SK-N-SH (cell line): Measurements from ENCODE around the gene HOXB5. TPM values are rescaled to one million over a fixed set of nuclear protein-coding genes. Genes with fewer than 3 reads are reported as not detected.

ENCODE experiments used
- CTCF ChIA-PET: fragments of 300-600, 350-600 bp; formaldehyde crosslinking; extraction: SDS; loops from one replicate; lab custom pipeline; 2021; lab: Yijun Ruan, JAX
- POLR2A ChIA-PET: fragments of 350-600 bp; sonication (Branson Sonifier 250); formaldehyde crosslinking; extraction: SDS; loops from one replicate; lab custom pipeline; 2020; ENCODE audit warnings: antibody characterized with exemption, inconsistent platforms; lab: Yijun Ruan, JAX
- DNase-seq: peaks from one replicate; pipeline ENCODE4 v3.0.0; 2012
- H2AFZ ChIP-seq: fragments of 200-600 bp; sonication (generic); 2 replicates; pipeline ENCODE4 v1.8.1; 2016; ENCODE audit warnings: antibody characterized with exemption, mild to moderate bottlenecking, low read depth
- H3F3A ChIP-seq: fragments of 200-600 bp; sonication (generic); replicated peaks from 2 replicates; pipeline ENCODE3; 2016; ENCODE audit warnings: antibody characterized with exemption, mild to moderate bottlenecking; ENCODE audit not compliant: insufficient read depth
- H3K27ac ChIP-seq, 2 experiments: fragments of 200-500 bp in 1 of 2; fragments of 200-600 bp in 1 of 2; sonication (Bioruptor generic) in 1 of 2; sonication (generic), shearing (Covaris generic) in 1 of 2; 2 replicates each; pipeline versions ENCODE4 v1.5.1 to v1.6.1; 2014 to 2016; ENCODE audit warnings: low read depth in 2 of 2, inconsistent platforms in 1 of 2, low read length in 1 of 2, mild to moderate bottlenecking in 1 of 2, mixed read lengths in 1 of 2
- H3K27me3 ChIP-seq: fragments of 200-600 bp; sonication (generic), shearing (Covaris generic); 2 replicates; pipeline ENCODE4 v1.6.1; 2016; ENCODE audit warnings: mixed run types; ENCODE audit not compliant: insufficient read depth
- H3K36me3 ChIP-seq, 2 experiments: fragments of 200-500 bp in 1 of 2; fragments of 200-600 bp in 1 of 2; sonication (Bioruptor generic) in 1 of 2; sonication (generic) in 1 of 2; replicated peaks in 1 of 2; 2 replicates each; pipeline versions ENCODE3 to v1.5.1; 2014 to 2016; ENCODE audit warnings: low read length in 1 of 2, mild to moderate bottlenecking in 1 of 2; ENCODE audit not compliant: insufficient read depth in 2 of 2, control insufficient read depth in 1 of 2
- H3K4me1 ChIP-seq, 2 experiments: fragments of 200-500 bp in 1 of 2; fragments of 200-600 bp in 1 of 2; sonication (Bioruptor generic) in 1 of 2; sonication (generic), shearing (Covaris generic) in 1 of 2; 2 replicates each; pipeline versions ENCODE4 v1.5.1 to v1.6.1; 2014 to 2016; ENCODE audit warnings: low read depth in 1 of 2, low read length in 1 of 2, mixed run types in 1 of 2; ENCODE audit not compliant: insufficient read depth in 2 of 2, control insufficient read depth in 1 of 2
- H3K4me2 ChIP-seq: fragments of 200-600 bp; sonication (generic), shearing (Covaris generic); 2 replicates; pipeline ENCODE4 v1.6.1; 2017; ENCODE audit warnings: mixed run types
- H3K4me3 ChIP-seq, 2 experiments: fragments of 200-500 bp in 1 of 2; fragments of 200-600 bp in 1 of 2; sonication (Bioruptor generic) in 1 of 2; sonication (generic), shearing (Covaris generic) in 1 of 2; 2 replicates each; pipeline versions ENCODE4 v1.5.1 to v1.8.1; 2014 to 2016; ENCODE audit warnings: low read depth in 2 of 2, inconsistent platforms in 1 of 2, low read length in 1 of 2, mild to moderate bottlenecking in 1 of 2, mixed read lengths in 1 of 2, moderate library complexity in 1 of 2
- H3K79me2 ChIP-seq: fragments of 200-600 bp; sonication (generic); 2 replicates; pipeline ENCODE4 v1.8.1; 2017; ENCODE audit warnings: mild to moderate bottlenecking; ENCODE audit not compliant: insufficient read depth
- H3K9ac ChIP-seq: fragments of 200-600 bp; sonication (generic); 2 replicates; pipeline ENCODE4 v1.6.1; 2017; ENCODE audit warnings: mixed run types
- H3K9me2 ChIP-seq: fragments of 200-600 bp; sonication (generic); 2 replicates; pipeline ENCODE4 v1.6.1; 2017; ENCODE audit warnings: mixed run types
- H3K9me3 ChIP-seq: fragments of 200-600 bp; sonication (generic); 2 replicates; pipeline ENCODE4 v1.6.1; 2017; ENCODE audit warnings: mixed run types, mild to moderate bottlenecking, moderate library complexity
- H4K20me1 ChIP-seq: fragments of 200-600 bp; sonication (generic); 2 replicates; pipeline ENCODE4 v1.6.1; 2017; ENCODE audit warnings: mild to moderate bottlenecking, mixed run types; ENCODE audit not compliant: insufficient read depth
- FOXM1 ChIP-seq: IDR thresholded peaks from 2 replicates; pipeline ENCODE4 v1.4.0; 2012; ENCODE audit warnings: low read depth, mild to moderate bottlenecking
- GATA2 ChIP-seq: sonication (generic); formaldehyde crosslinking; IDR thresholded peaks from 2 replicates; pipeline ENCODE4 v1.5.0; 2020; ENCODE audit warnings: mild to moderate bottlenecking, missing genetic modification reagents
- JUND ChIP-seq: IDR thresholded peaks from 2 replicates; pipeline ENCODE4 v1.4.0; 2012
- MAX ChIP-seq: IDR thresholded peaks from 2 replicates; pipeline ENCODE4 v1.4.0; 2012; ENCODE audit warnings: low read depth
- MEF2A ChIP-seq: IDR thresholded peaks from 2 replicates; pipeline ENCODE4 v1.4.0; 2012; ENCODE audit warnings: low read depth, borderline replicate concordance
- MXI1 ChIP-seq: IDR thresholded peaks from 2 replicates; pipeline ENCODE4 v1.6.1; 2012; ENCODE audit warnings: mild to moderate bottlenecking, low read depth, low read length, improper control_type of control experiment
- NFIC ChIP-seq: IDR thresholded peaks from 2 replicates; pipeline ENCODE4 v1.4.0; 2012; ENCODE audit warnings: borderline replicate concordance
- POLR2AphosphoS5 ChIP-seq: IDR thresholded peaks from 2 replicates; pipeline ENCODE4 v1.6.1; 2012; ENCODE audit warnings: low read depth, low read length
- RAD21 ChIP-seq: IDR thresholded peaks from 2 replicates; pipeline ENCODE4 v1.6.1; 2012; ENCODE audit warnings: mild to moderate bottlenecking, low read length
- RCOR1 ChIP-seq: fragments of 150-350 bp; IDR thresholded peaks from 2 replicates; pipeline ENCODE4 v1.6.1; 2017; ENCODE audit warnings: antibody characterized with exemption, low read length
- SMC3 ChIP-seq: IDR thresholded peaks from 2 replicates; pipeline ENCODE4 v1.6.1; 2012; ENCODE audit warnings: low read depth, low read length, improper control_type of control experiment
- TAF1 ChIP-seq: IDR thresholded peaks from 2 replicates; pipeline ENCODE4 v1.6.1; 2012; ENCODE audit warnings: low read depth, mild to moderate bottlenecking, low read length, moderate library complexity, borderline replicate concordance
- TCF12 ChIP-seq: IDR thresholded peaks from 2 replicates; pipeline ENCODE4 v1.4.0; 2012
- USF1 ChIP-seq: IDR thresholded peaks from 2 replicates; pipeline ENCODE4 v1.4.0; 2012; ENCODE audit warnings: low read depth, borderline replicate concordance
- USF2 ChIP-seq: fragments of 150-350 bp; IDR thresholded peaks from 2 replicates; pipeline ENCODE4 v1.6.1; 2017; ENCODE audit warnings: antibody characterized with exemption, low read length, low read depth, borderline replicate concordance
- YY1 ChIP-seq: IDR thresholded peaks from 2 replicates; pipeline ENCODE4 v1.4.0; 2012; ENCODE audit warnings: low read depth, mild to moderate bottlenecking
- ZBTB33 ChIP-seq: IDR thresholded peaks from 2 replicates; pipeline ENCODE4 v1.4.0; 2012; ENCODE audit warnings: low read depth, borderline replicate concordance
- WGBS: methylation state at CpG from one replicate; pipeline ENCODE4 v1.1.6; 2017; ENCODE audit warnings: low lambda C conversion rate; 5-methylcytosine and 5-hydroxymethylcytosine counted together
- polyA plus RNA-seq, 3 experiments: library from polyadenylated mRNA; depleted of rRNA; stranded (reverse); fragments of >200 nt; gene quantifications; 2 replicates each; pipeline ENCODE4 v1.2.3, GENCODE V29; 2012
- TF ChIP-seq, protein P1 (sequence below): IDR thresholded peaks from 2 replicates; pipeline ENCODE4 v1.6.1; 2012; ENCODE audit warnings: mild to moderate bottlenecking, low read depth, low read length, moderate library complexity
- TF ChIP-seq, protein P2 (sequence below): IDR thresholded peaks from 2 replicates; pipeline ENCODE4; 2012
- TF ChIP-seq, protein P3 (sequence below): fragments of 200-600 bp; sonication (generic); IDR thresholded peaks from 2 replicates; pipeline ENCODE4 v1.6.1; 2017; ENCODE audit warnings: antibody characterized with exemption, mild to moderate bottlenecking, moderate library complexity

The HOXB5 gene
- polyA plus RNA-seq, 1 of the 3 experiments (the other 2 are of a cell fraction): not detected

DNA sequence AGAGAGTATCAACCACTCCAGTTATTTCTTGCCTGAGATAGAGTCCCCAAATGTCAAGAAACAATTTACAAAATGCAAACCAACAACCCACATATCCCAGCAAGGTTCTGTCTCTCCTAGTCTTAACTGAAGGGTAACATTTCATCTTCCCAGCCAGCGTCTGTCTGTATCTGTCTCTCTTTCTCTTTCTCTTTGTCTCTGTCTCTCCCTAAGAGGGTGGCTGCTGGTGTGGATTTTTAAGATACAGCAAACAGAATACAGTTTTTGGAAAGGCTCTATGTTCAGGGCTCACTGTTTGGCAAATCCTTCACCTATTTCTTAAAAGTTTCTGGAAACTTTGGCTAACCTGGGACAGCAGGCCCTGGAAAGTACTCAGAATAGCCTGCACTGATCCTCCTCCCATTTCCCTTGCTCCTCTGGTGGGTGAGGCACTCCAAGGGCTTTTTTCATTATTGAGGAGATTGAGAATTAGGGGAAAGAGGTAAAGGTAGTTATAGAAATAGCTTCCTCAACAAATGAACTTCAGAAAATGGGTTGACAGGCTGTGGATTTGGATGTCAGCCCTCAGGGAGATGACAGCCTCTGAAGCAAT is 21.7 kb downstream of the HOXB5 start:
- POLR2A ChIA-PET: no interaction called here
- H3K27me3 ChIP-seq: peaks cover 100% of the 10 kb centered on the region
- TF ChIP-seq RAD21 (no peak), MAX (no peak), SMC3 (no peak), RCOR1 (no peak), USF1 (no peak), NFIC (no peak), USF2 (no peak), TCF12 (no peak), YY1 (no peak), GATA2 (no peak), FOXM1 (no peak), MEF2A (no peak), TAF1 (no peak), POLR2AphosphoS5 (no peak), JUND (no peak), MXI1 (no peak), ZBTB33 (no peak)
- TF ChIP-seq, protein P1, sequence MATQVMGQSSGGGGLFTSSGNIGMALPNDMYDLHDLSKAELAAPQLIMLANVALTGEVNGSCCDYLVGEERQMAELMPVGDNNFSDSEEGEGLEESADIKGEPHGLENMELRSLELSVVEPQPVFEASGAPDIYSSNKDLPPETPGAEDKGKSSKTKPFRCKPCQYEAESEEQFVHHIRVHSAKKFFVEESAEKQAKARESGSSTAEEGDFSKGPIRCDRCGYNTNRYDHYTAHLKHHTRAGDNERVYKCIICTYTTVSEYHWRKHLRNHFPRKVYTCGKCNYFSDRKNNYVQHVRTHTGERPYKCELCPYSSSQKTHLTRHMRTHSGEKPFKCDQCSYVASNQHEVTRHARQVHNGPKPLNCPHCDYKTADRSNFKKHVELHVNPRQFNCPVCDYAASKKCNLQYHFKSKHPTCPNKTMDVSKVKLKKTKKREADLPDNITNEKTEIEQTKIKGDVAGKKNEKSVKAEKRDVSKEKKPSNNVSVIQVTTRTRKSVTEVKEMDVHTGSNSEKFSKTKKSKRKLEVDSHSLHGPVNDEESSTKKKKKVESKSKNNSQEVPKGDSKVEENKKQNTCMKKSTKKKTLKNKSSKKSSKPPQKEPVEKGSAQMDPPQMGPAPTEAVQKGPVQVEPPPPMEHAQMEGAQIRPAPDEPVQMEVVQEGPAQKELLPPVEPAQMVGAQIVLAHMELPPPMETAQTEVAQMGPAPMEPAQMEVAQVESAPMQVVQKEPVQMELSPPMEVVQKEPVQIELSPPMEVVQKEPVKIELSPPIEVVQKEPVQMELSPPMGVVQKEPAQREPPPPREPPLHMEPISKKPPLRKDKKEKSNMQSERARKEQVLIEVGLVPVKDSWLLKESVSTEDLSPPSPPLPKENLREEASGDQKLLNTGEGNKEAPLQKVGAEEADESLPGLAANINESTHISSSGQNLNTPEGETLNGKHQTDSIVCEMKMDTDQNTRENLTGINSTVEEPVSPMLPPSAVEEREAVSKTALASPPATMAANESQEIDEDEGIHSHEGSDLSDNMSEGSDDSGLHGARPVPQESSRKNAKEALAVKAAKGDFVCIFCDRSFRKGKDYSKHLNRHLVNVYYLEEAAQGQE: no peak
- TF ChIP-seq, protein P2, sequence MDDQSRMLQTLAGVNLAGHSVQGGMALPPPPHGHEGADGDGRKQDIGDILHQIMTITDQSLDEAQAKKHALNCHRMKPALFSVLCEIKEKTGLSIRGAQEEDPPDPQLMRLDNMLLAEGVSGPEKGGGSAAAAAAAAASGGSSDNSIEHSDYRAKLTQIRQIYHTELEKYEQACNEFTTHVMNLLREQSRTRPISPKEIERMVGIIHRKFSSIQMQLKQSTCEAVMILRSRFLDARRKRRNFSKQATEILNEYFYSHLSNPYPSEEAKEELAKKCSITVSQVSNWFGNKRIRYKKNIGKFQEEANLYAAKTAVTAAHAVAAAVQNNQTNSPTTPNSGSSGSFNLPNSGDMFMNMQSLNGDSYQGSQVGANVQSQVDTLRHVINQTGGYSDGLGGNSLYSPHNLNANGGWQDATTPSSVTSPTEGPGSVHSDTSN: no peak
- TF ChIP-seq, protein P3, sequence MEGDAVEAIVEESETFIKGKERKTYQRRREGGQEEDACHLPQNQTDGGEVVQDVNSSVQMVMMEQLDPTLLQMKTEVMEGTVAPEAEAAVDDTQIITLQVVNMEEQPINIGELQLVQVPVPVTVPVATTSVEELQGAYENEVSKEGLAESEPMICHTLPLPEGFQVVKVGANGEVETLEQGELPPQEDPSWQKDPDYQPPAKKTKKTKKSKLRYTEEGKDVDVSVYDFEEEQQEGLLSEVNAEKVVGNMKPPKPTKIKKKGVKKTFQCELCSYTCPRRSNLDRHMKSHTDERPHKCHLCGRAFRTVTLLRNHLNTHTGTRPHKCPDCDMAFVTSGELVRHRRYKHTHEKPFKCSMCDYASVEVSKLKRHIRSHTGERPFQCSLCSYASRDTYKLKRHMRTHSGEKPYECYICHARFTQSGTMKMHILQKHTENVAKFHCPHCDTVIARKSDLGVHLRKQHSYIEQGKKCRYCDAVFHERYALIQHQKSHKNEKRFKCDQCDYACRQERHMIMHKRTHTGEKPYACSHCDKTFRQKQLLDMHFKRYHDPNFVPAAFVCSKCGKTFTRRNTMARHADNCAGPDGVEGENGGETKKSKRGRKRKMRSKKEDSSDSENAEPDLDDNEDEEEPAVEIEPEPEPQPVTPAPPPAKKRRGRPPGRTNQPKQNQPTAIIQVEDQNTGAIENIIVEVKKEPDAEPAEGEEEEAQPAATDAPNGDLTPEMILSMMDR: no peak
- no peak overlapping the region for H3K9ac ChIP-seq
- H3K4me2 ChIP-seq: no peak overlapping the region
- no peak overlapping the region for H2AFZ ChIP-seq
- CTCF ChIA-PET: no interaction called here
- no peak overlapping the region for H3K27ac ChIP-seq
- no peaks in the 10 kb centered on the region for H3K79me2 ChIP-seq
- WGBS: 26% methylated on average over 1 of the region's 1 CpG
- no peaks in the 10 kb centered on the region for H3K9me3 ChIP-seq
- H3F3A ChIP-seq: no peaks in the 10 kb centered on the region
- no peak overlapping the region for H3K4me3 ChIP-seq
- DNase-seq: no peak
- no peaks in the 10 kb centered on the region for H3K36me3 ChIP-seq
- H3K4me1 ChIP-seq: no peaks in the 10 kb centered on the region; a peak in 1 of 4 replicates
- H4K20me1 ChIP-seq: 0 out of 2 replicates have a peak, but pooled peaks cover 6% of the 10 kb centered on the region
- no peaks in the 10 kb centered on the region for H3K9me2 ChIP-seq
